HG02571 (cell line): ENCODE results near the gene NEDD4.
"Not testable (repeated sequence)": the region's sequence is repeated elsewhere in the genome, so short reads cannot be mapped to it uniquely, and the experiment has no call there.

ENCODE experiments used
- ATAC-seq: cut with Tn5 transposase; IDR thresholded peaks from one replicate; pipeline ENCODE4 v1.9.1; 2021; ENCODE audit warnings: mild to moderate bottlenecking, moderate library complexity; ENCODE audit not compliant: unreplicated experiment

NEDD4 gene

GRCh38 chr15:55899537-55899936, 93.9 kb downstream of the NEDD4 start:
- ATAC-seq, result no peak

DNA sequence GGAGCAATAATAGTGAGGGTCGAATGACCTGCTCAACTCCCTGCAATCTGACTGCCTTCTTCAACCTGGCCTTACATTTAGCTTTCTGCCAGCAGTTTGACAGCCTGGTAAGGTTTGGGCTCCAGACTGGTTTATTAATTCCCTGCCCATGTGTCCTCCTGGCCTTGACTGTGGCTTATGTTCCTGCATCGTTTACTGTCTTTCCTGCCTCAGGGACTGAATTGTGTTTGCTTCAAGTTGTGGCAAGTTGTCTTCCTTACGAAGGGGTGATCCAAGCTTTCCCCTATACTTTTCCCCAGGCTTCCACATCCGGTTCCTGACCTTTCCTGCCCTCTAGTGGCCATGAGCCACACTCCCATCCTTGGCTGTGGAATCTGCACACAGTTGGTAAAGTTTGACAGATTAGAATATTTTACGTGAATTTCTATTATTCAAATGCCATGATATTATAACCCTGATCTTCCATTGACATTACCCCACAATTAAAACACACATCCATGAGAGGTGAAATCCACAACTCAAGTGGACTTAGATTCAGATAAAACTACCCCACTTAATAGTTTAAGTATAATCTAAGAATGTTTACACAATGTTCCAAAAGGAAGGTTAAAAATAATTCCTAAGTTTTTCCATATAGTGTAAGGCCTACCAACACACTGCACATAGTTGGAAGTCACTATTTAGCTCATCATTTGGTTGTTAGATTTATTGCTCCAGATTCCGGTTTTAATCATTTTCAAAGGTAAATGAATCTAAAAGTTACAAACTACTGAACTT, 95.7 kb downstream of the NEDD4 start:
- ATAC-seq, result no peak

GRCh38 chr15:55894399-55894965, 98.9 kb downstream of the NEDD4 start:
- no peak for ATAC-seq

DNA sequence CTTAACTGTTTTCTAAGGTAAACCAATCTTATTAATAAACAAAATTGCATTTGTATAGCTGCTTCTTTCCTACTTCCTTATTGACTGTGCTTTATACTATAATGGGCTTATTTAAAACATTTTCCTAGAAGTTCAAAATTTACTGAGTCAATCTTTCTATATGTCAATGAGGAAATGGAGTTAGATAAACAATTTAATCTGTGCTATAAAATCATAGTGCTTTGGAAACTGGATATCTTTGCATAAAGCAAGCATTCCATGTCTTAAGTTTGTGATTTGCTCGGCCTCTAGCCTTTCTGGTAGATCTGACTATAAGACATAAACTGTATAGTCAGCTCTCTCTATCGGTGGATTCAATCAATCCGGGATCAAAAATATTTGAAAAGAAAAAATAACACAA, 99.6 kb downstream of the NEDD4 start:
- no peak for ATAC-seq

GRCh38 chr15:55891196-55891595, 102.2 kb downstream of the NEDD4 start:
- ATAC-seq, result no peak

DNA sequence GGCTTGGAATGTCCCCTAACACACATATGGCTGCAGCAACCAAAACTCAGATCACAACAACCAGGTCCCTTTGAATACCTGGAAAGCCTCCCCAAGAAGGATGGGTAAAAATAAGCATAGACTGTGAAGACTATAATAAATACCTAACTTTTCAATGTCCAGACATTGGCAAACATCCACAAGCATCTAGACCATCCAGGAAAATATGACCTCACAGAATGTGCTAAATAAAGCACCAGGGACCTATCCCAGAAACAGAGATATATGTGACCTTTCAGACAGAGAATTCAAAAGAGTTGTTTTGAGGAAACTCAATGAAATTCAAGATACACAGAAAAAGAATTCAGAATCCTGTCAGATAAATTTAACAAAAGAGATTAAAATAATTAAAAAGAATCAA, 109.2 kb downstream of the NEDD4 start:
- no peak for ATAC-seq

GRCh38 chr15:55879181-55879580, 114.2 kb downstream of the NEDD4 start:
- ATAC-seq, result no peak

- ATAC-seq, result no peak
Observed at GRCh38 chr15:55873024-55873720, 120.2 kb downstream of the NEDD4 start.

DNA sequence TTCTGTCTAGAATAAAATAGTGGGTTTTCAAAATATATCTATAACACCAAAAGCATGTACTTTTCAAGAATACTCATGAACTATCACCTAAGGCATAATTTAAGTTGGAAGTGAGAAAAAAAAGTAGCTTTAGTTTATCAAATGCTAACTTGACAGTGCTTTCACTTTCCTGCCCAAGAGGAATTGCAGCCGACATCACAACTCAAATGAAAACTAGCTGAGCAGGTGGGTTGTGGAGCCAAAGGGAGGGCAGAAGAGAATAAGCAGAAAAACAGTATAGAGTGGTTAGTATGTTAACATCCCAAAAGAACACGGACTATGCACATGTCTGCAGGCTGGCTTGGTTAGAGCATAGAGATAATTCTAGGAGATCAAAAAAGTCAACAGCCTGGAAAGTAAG, 120.9 kb downstream of the NEDD4 start:
- ATAC-seq, result no peak

DNA sequence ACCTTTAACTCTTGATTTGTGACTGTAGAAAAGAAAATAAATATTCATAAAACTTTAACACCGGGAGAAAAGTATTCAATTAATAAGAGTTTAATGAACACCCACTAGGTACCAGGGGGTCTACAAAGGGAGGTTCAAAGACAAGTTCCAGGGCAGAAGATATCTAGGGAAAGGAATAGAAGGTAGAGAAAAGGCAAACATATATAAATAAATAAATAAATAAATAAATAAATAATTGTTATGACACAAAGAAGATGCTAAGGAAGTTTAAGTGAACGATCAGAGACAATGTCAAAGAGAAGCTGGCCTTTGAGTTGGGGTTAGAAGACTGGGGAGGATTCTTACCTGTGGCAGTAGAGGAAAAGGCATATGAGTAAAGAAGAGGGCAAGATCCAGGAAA, 123.8 kb downstream of the NEDD4 start:
- ATAC-seq, result no peak

GRCh38 chr15:55868707-55869106, 124.7 kb downstream of the NEDD4 start:
- no peak for ATAC-seq

DNA sequence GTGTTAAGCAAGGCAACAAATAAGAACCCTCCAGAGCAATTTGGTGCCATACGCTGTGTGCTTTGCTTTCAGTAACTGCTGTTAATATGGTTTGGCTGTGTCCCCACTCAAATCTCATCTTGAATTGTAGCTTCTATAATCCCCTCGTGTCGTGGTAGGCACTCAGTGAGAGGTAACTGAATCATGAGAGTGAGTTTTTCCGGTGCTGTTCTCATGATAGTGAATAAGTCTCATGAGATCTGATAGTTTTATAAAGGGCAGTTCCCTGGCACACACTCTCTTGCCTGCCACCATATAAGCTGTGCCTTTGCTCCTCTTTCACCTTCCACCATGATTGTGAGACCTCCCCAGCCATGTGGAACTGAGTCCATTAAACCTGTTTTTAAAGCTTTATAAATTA, 125.1 kb downstream of the NEDD4 start:
- not testable (repeated sequence) for ATAC-seq

- no peak for ATAC-seq
Observed at GRCh38 chr15:55863911-55864310, 129.5 kb downstream of the NEDD4 start.

DNA sequence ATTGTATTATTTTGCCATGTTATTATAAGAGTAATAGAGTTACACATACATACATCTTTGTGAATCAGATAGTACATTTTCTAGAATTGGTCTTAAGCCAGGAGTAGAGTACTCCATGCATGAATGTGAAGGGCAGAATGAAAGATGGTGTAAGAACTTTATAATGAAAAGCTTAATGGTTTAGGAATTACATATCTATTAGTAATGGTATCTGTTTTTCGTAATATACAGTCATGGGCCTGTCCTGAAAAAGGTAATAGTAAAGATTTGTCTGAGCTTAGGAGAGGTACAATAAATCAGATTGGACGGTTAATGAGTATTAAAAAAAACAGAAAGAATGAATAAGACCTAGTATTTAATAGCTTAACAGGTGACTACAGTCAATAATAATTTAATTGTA, 132.3 kb downstream of the NEDD4 start:
- no peak for ATAC-seq

DNA sequence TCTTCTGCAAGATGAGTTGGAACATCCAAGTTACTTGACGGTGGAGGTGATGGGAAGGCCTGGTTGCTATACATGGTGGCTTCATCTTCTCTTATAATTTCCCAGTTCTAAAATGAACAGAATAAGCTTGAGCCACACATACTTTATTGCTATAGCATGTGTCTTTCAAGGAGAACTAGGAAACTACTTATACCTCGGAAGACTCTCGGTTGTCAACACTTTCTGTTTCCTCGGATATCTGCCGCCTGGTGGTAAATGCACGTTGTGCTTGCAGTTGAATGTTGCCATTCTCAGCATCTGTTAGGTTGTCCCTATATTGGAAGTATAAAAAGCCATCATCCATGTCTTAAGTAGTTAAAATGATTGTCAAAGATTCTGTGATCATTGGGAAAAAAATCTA, 132.9 kb downstream of the NEDD4 start:
- ATAC-seq, result no peak

DNA sequence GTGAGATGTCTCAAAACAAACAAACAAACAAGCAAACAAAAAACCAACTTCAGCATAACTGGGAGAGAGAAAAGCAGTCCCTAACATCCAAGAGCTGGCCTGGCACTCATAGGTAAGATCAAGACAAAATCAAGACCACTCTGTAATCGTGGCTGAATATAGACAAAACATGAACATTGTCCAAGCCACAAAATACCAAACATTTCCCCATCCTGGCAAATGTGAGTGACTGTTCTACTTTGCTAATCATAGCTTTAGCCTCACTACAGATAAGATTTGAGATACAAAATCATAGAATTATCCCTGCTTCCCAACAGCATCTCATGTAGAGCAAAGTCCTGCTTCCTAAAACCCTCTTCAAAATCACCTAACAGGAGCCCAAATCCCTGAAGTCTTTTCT, 133.7 kb downstream of the NEDD4 start:
- ATAC-seq, result no peak

- no peak for ATAC-seq
Observed at GRCh38 chr15:55858661-55859060, 134.8 kb downstream of the NEDD4 start.

DNA sequence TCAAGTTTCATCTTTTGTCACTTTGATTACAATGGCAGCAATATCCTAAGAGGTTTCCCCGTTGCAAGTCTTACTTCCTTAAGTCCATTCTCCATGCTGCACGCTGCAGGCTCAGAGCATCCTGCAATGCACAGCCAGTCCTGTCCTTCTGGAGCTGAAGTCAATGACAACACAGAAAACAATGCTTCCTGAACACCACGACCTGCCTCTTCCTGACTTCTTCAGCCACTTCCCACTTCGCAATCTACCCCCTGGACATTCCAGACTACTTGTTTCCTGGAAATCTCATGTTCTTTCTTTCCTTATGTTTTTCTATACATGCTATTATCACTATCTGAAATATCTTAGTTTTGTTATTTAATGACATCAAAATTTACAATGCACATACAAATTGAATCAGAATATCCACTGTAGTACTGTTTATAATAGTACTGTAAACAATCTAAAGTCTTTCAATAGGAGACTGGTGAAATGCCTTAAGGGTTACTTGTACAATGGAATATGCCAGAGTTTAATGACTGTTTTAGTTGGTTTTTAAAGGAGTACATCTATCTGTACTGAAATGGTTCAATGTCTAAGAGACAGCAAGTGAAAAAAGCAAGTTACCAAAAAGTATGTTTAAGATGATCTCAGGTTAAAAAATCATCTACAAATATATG, 136.8 kb downstream of the NEDD4 start:
- ATAC-seq, result no peak

DNA sequence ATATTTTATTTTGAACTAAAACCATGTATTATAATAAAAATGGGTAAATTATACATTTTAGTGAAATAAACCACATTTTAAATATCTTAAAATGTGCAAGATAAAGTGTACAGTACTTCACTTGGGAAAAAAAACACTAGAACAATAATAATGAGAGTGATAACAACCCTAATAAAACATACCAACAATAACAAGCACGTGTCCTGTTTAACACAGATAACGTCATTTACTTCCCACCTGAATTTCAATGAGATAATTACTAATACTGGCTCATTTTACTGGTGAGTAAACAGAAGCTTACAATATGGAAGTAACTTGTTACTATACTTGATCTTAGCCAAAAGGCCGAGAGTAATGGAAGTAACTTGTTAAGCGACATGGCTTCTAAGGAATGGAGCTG, 140.3 kb downstream of the NEDD4 start:
- no peak for ATAC-seq

- ATAC-seq, result no peak
Observed at GRCh38 chr15:55846116-55846707, 147.2 kb downstream of the NEDD4 start.

DNA sequence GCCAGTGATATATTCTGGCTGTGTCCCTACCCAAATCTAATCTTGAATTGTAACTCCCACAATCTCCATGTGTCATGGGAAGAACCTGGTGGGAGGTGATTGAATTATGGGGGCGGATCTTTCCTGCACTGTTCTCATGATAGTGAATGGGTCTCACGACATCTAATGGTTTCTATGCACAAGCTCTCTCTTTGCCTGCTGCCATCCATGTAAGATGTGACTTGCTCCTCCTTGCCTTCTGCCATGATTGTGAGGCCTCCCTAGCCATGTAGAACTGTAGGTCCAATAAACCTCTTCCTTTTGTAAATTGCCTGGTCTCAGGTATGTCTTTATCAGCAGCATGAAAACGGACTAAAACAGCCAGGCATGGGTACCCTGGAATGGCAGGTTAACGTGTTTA, 150.5 kb downstream of the NEDD4 start:
- ATAC-seq, result not testable (repeated sequence)
